HEK293 (cell line): Measurements from ENCODE around the gene RAMP1.
"Not testable (repeated sequence)": the region's sequence is repeated elsewhere in the genome, so short reads cannot be mapped to it uniquely, and the experiment has no call there.

Experiments
- CTCF ChIA-PET: fragments of 350-600 bp; formaldehyde crosslinking; extraction: SDS; loops from one replicate; lab custom pipeline; 2021; ENCODE audit warnings: antibody characterized with exemption; lab: Yijun Ruan, JAX
- POLR2A ChIA-PET: fragments of 300-600 bp; formaldehyde crosslinking; extraction: SDS; loops from one replicate; lab custom pipeline; 2020; ENCODE audit warnings: antibody characterized with exemption, inconsistent platforms; lab: Yijun Ruan, JAX
- H3K27ac ChIP-seq: fragments of 200-500 bp; sonication (Bioruptor generic); 2 replicates; pipeline ENCODE4 v1.5.1; 2014; ENCODE audit warnings: low read depth, low read length, control low read depth, inconsistent platforms; ENCODE audit errors: extremely low read depth
- H3K36me3 ChIP-seq, 2 experiments: fragments of 200-500 bp in 1 of 2; sonication (Bioruptor generic) in 1 of 2; 1 replicate in 1 of 2; 2 replicates in 1 of 2; pipeline ENCODE4 v1.5.1; 2014 to 2017; ENCODE audit warnings: inconsistent platforms in 2 of 2, low read length in 2 of 2; ENCODE audit not compliant: control insufficient read depth in 2 of 2, insufficient read depth in 1 of 2
- H3K4me1 ChIP-seq: fragments of 200-500 bp; sonication (Bioruptor generic); 2 replicates; pipeline ENCODE4 v1.5.1; 2014; ENCODE audit warnings: mild to moderate bottlenecking, low read length, inconsistent platforms; ENCODE audit not compliant: control insufficient read depth, insufficient read depth
- H3K4me3 ChIP-seq: 2 replicates; pipeline ENCODE4 v1.5.1; 2011; ENCODE audit warnings: low read depth, mild to moderate bottlenecking, control low read depth, low read length, moderate library complexity
- H3K9me3 ChIP-seq: fragments of 200-500 bp; sonication (Bioruptor generic); 2 replicates; pipeline ENCODE4 v1.5.1; 2014; ENCODE audit warnings: low read depth, low read length, inconsistent platforms; ENCODE audit not compliant: control insufficient read depth, insufficient read depth
- BCL11A ChIP-seq: fragments of 450-650 bp; formaldehyde crosslinking; IDR thresholded peaks from 2 replicates; pipeline ENCODE4 v1.5.1; 2016; ENCODE audit warnings: low read depth, missing biosample characterization, missing genetic modification characterization
- HOXA7 ChIP-seq: sonication (generic); formaldehyde crosslinking; IDR thresholded peaks from 2 replicates; pipeline ENCODE4 v1.8.1; 2022; ENCODE audit warnings: missing genetic modification reagents, borderline replicate concordance
- PRDM1 ChIP-seq: fragments of 450-650 bp; formaldehyde crosslinking; IDR thresholded peaks from 2 replicates; pipeline ENCODE4; 2016; ENCODE audit warnings: missing biosample characterization, missing genetic modification characterization
- SETDB1 ChIP-seq: IDR thresholded peaks from one replicate; pipeline ENCODE4 v1.6.1; 2017; ENCODE audit warnings: mild to moderate bottlenecking, low read length, moderate library complexity, mixed read lengths; ENCODE audit not compliant: insufficient read length
- ZFHX2 ChIP-seq: fragments of 450-650 bp; formaldehyde crosslinking; conservative IDR thresholded peaks from 2 replicates; pipeline ENCODE4 v1.5.1; 2016; ENCODE audit warnings: missing biosample characterization, missing genetic modification characterization
- ZNF133 ChIP-seq: fragments of 450-650 bp; formaldehyde crosslinking; IDR thresholded peaks from 2 replicates; pipeline ENCODE4 v1.5.1; 2016; ENCODE audit warnings: missing biosample characterization, missing genetic modification characterization
- ZNF221 ChIP-seq: fragments of 450-650 bp; formaldehyde crosslinking; IDR thresholded peaks from 2 replicates; pipeline ENCODE4 v1.5.1; 2017; ENCODE audit warnings: missing biosample characterization, missing genetic modification characterization, borderline replicate concordance
- ZNF24 ChIP-seq: fragments of 450-650 bp; formaldehyde crosslinking; IDR thresholded peaks from 2 replicates; pipeline ENCODE4 v1.5.1; 2016; ENCODE audit warnings: missing biosample characterization, missing genetic modification characterization
- ZNF280D ChIP-seq: fragments of 450-650 bp; formaldehyde crosslinking; IDR thresholded peaks from 2 replicates; pipeline ENCODE4 v1.5.1; 2016; ENCODE audit warnings: missing biosample characterization, missing genetic modification characterization
- ZNF366 ChIP-seq: fragments of 450-650 bp; formaldehyde crosslinking; conservative IDR thresholded peaks from 2 replicates; pipeline ENCODE4 v1.5.1; 2016; ENCODE audit warnings: missing biosample characterization, missing genetic modification characterization
- ZNF391 ChIP-seq: fragments of 450-650 bp; formaldehyde crosslinking; IDR thresholded peaks from 2 replicates; pipeline ENCODE4 v1.5.1; 2016; ENCODE audit warnings: low read depth, missing biosample characterization, missing genetic modification characterization, borderline replicate concordance
- ZNF404 ChIP-seq: fragments of 450-650 bp; formaldehyde crosslinking; IDR thresholded peaks from 2 replicates; pipeline ENCODE4 v1.5.1; 2017; ENCODE audit warnings: missing biosample characterization, missing genetic modification characterization
- ZNF433 ChIP-seq: fragments of 450-650 bp; formaldehyde crosslinking; IDR thresholded peaks from 2 replicates; pipeline ENCODE4 v1.5.1; 2016; ENCODE audit warnings: missing biosample characterization, missing genetic modification characterization, low read depth
- ZNF670 ChIP-seq: fragments of 450-650 bp; formaldehyde crosslinking; IDR thresholded peaks from 2 replicates; pipeline ENCODE4 v1.5.1; 2016; ENCODE audit warnings: missing biosample characterization, missing genetic modification characterization, low read depth
- ZNF830 ChIP-seq: fragments of 450-650 bp; IDR thresholded peaks from 2 replicates; pipeline ENCODE4 v1.5.0; 2018; ENCODE audit warnings: missing biosample characterization, missing genetic modification characterization, low read depth, mild to moderate bottlenecking, moderate library complexity
- ZSCAN16 ChIP-seq: fragments of 450-650 bp; formaldehyde crosslinking; IDR thresholded peaks from 2 replicates; pipeline ENCODE4 v1.5.1; 2016; ENCODE audit warnings: missing biosample characterization, missing genetic modification characterization
- TF ChIP-seq, protein P1 (sequence below): fragments of 450-650 bp; formaldehyde crosslinking; IDR thresholded peaks from 2 replicates; pipeline ENCODE4 v1.5.1; 2016; ENCODE audit warnings: missing biosample characterization, missing genetic modification characterization

RAMP1 gene

GRCh38 chr2:237944302-237944701, 84.9 kb downstream of the RAMP1 start:
- no peak overlapping the region for H3K27ac ChIP-seq
- H3K36me3 ChIP-seq = no peaks in the 10 kb centered on the region
- POLR2A ChIA-PET = no interaction called here
- TF ChIP-seq ZNF391 (tag by site-specific recombination) (no peak), SETDB1 (peak; percentile 95)
- TF ChIP-seq, all 188 proteins: peak for 1
- Histone ChIP-seq H3K4me1 (no peaks in the 10 kb centered on the region), H3K4me3 (no peak overlapping the region), H3K9me3 (no peaks in the 10 kb centered on the region)
- CTCF ChIA-PET = no interaction called here

DNA sequence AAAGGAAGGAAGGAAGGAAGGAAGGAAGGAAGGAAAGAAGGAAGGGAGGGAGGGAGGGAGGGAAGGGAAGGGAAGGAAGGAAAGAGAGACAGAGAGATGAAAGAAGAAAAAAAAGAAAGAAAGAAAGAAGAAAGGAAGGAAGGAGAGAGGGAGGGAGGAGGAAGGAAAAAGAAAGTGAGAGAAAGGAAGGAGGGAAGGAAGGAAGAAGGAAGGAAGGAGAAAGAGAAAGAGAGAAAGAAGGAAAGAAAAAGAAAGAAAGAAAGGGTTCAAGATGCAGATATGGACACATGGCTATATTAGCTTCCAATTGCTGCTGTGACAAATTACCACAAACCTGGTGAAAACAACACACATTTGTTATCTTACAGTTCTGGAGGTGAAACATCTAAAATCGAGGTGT, 87.0 kb downstream of the RAMP1 start:
- no peaks in the 10 kb centered on the region for H3K9me3 ChIP-seq
- H3K36me3 ChIP-seq = no peaks in the 10 kb centered on the region
- H3K4me3 ChIP-seq = no peak overlapping the region
- ChIA-PET POLR2A (no interaction called here), CTCF (interaction anchor here (0.6 to 1.0 kb wide), 2 partner anchors 24 to 132 kb away, joined by 3 read pairs; no protein-coding TSS in a partner anchor)
- TF ChIP-seq ZNF221 (tag by site-specific recombination) (no peak), ZNF366 (tag by site-specific recombination) (peak; percentile 82), PRDM1 (tag by site-specific recombination) (peak; percentile 56; the same call in 1 of the 2 replicates)
- no peaks in the 10 kb centered on the region for H3K4me1 ChIP-seq
- no peak overlapping the region for H3K27ac ChIP-seq

- H3K4me1 ChIP-seq, H3K9me3 ChIP-seq, POLR2A ChIA-PET, H3K27ac ChIP-seq, H3K4me3 ChIP-seq, H3K36me3 ChIP-seq: not testable (repeated sequence)
- CTCF ChIA-PET = interaction anchor here (0.6 to 1.1 kb wide), 2 partner anchors 11 to 25 kb away, joined by 3 read pairs; no protein-coding TSS in a partner anchor
- TF ChIP-seq ZNF366 (tag by site-specific recombination) = peak; percentile 54
Measured at GRCh38 chr2:237951354-237951753, 91.9 kb downstream of the RAMP1 start.

GRCh38 chr2:237951878-237952277, 92.5 kb downstream of the RAMP1 start:
- Histone ChIP-seq H3K27ac (no peak overlapping the region), H3K9me3 (no peaks in the 10 kb centered on the region), H3K36me3 (no peaks in the 10 kb centered on the region), H3K4me1 (no peaks in the 10 kb centered on the region), H3K4me3 (no peak overlapping the region)
- ChIA-PET CTCF (interaction anchor here (1.1 kb wide), 1 partner anchor 25 kb away, joined by 3 read pairs; no protein-coding TSS in a partner anchor), POLR2A (no interaction called here)
- no peak for TF ChIP-seq HOXA7 (CRISPR knock-in tag)
- no peak for TF ChIP-seq ZNF404

DNA sequence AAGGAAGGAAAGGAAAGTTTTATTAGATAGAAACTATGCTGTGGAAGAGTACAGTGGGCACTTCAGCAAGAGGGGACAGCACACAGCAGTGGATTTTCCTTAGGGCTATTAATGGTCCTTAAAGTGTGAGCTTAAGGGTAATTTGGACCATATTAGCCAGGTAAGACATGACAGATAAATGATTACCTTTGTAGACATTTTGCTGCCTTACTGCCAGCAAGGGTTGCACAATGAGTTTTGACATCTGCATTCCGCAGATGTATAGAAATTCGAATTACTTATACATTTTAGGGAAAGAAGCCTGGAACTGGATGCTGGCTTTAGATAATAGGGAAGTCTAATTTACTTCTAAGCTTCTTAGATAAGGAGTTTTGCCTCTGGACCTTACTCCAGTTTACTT, 93.4 kb downstream of the RAMP1 start:
- POLR2A ChIA-PET = no interaction called here
- no peaks in the 10 kb centered on the region for H3K4me1 ChIP-seq
- H3K27ac ChIP-seq = no peak overlapping the region
- no peaks in the 10 kb centered on the region for H3K9me3 ChIP-seq
- no peaks in the 10 kb centered on the region for H3K36me3 ChIP-seq
- no peak overlapping the region for H3K4me3 ChIP-seq
- CTCF ChIA-PET = interaction anchor here (0.6 kb wide), 1 partner anchor 381 kb away, joined by 3 read pairs; no protein-coding TSS in a partner anchor
- TF ChIP-seq ZNF830 (tag by site-specific recombination) = no peak
- TF ChIP-seq, protein P1, sequence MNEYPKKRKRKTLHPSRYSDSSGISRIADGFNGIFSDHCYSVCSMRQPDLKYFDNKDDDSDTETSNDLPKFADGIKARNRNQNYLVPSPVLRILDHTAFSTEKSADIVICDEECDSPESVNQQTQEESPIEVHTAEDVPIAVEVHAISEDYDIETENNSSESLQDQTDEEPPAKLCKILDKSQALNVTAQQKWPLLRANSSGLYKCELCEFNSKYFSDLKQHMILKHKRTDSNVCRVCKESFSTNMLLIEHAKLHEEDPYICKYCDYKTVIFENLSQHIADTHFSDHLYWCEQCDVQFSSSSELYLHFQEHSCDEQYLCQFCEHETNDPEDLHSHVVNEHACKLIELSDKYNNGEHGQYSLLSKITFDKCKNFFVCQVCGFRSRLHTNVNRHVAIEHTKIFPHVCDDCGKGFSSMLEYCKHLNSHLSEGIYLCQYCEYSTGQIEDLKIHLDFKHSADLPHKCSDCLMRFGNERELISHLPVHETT = no peak
- no peak for TF ChIP-seq ZSCAN16 (tag by site-specific recombination)
- TF ChIP-seq ZNF280D (tag by site-specific recombination) = no peak
- TF ChIP-seq ZFHX2 (tag by site-specific recombination) = no peak
- no peak for TF ChIP-seq ZNF670
- no peak for TF ChIP-seq ZNF433 (tag by site-specific recombination)
- no peak for TF ChIP-seq ZNF24 (tag by site-specific recombination)
- TF ChIP-seq BCL11A (tag by site-specific recombination) = no peak
- TF ChIP-seq ZNF133 (tag by site-specific recombination) = no peak
